B cell (primary cell): Measurements from ENCODE around the gene NFKBIA. TPM values are rescaled to one million over a fixed set of nuclear protein-coding genes. Genes with fewer than 3 reads are reported as not detected.

ENCODE experiments used
- ATAC-seq: fragments of 200-7000 bp; cut with Tn5 transposase; one replicate; pipeline ENCODE4 v1.10.0; 2021; ENCODE audit warnings: low read depth, mild to moderate bottlenecking, moderate number of reproducible peaks, moderate library complexity
- CTCF ChIA-PET: fragments of 350-600 bp; sonication (Branson Sonifier 250); formaldehyde crosslinking; loops from one replicate; lab custom pipeline; 2021; ENCODE audit warnings: antibody characterized with exemption, inconsistent platforms; lab: Charles Lee
- POLR2A ChIA-PET: fragments of 350-600 bp; sonication (Branson Sonifier 250); formaldehyde crosslinking; loops from one replicate; lab custom pipeline; 2021; ENCODE audit warnings: antibody characterized with exemption; lab: Charles Lee
- DNase-seq: peaks from one replicate; pipeline ENCODE4 v3.0.0; 2013
- H2AFZ ChIP-seq: 2 replicates; pipeline ENCODE4 v1.6.1; 2012; ENCODE audit warnings: mild to moderate bottlenecking, low read depth, low read length; ENCODE audit not compliant: insufficient read depth, poor library complexity, severe bottlenecking
- H3K27ac ChIP-seq, 2 donors: 1 replicate in 1 of 2; 2 replicates in 1 of 2; pipeline ENCODE4 v1.5.1; 2012 to 2013; ENCODE audit warnings: low read length in 2 of 2, mild to moderate bottlenecking in 2 of 2, moderate library complexity in 1 of 2
- H3K27me3 ChIP-seq, 4 experiments: fragments of 200-600 bp in 1 of 4; sonication (generic) in 1 of 4; replicated peaks in 1 of 4; 1 replicate in 2 of 4; 2 replicates in 2 of 4; pipeline versions ENCODE4 v1.6.1 to v1.7.0; 2013 to 2016; ENCODE audit warnings: low read length in 3 of 4, mild to moderate bottlenecking in 2 of 4, mixed read lengths in 1 of 4, moderate library complexity in 1 of 4; ENCODE audit not compliant: insufficient read depth in 4 of 4, control insufficient read depth in 3 of 4; ENCODE audit errors: control extremely low read depth in 1 of 4
- H3K36me3 ChIP-seq, 2 experiments: replicated peaks in 1 of 2; 1 replicate in 1 of 2; 2 replicates in 1 of 2; pipeline versions ENCODE4 v1.6.1 to v1.7.1; 2013; ENCODE audit warnings: low read length in 1 of 2; ENCODE audit not compliant: insufficient read depth in 2 of 2, control insufficient read depth in 1 of 2; ENCODE audit errors: control extremely low read depth in 1 of 2, extremely low read depth in 1 of 2
- H3K4me1 ChIP-seq, 2 donors: fragments of 200-600 bp in 1 of 2; sonication (generic) in 1 of 2; 1 replicate in 1 of 2; 2 replicates in 1 of 2; pipeline versions ENCODE4 v1.5.1 to v1.6.1; 2013 to 2017; ENCODE audit warnings: low read length in 2 of 2; ENCODE audit not compliant: control insufficient read depth in 2 of 2, insufficient read depth in 2 of 2
- H3K4me2 ChIP-seq: replicated peaks from 2 replicates; pipeline ENCODE3; 2012; ENCODE audit warnings: mild to moderate bottlenecking, low read depth, low read length; ENCODE audit not compliant: poor library complexity, severe bottlenecking
- H3K4me3 ChIP-seq, 5 experiments: fragments of 200-600 bp in 1 of 5; sonication (generic) in 1 of 5; 1 replicate in 3 of 5; 2 replicates in 2 of 5; pipeline versions ENCODE4 v1.5.1 to v1.7.0; 2011 to 2016; ENCODE audit warnings: low read length in 4 of 5, mild to moderate bottlenecking in 4 of 5, low read depth in 2 of 5, control low read depth in 1 of 5, moderate library complexity in 1 of 5; ENCODE audit not compliant: insufficient read depth in 1 of 5; ENCODE audit errors: control extremely low read depth in 1 of 5, extremely low read depth in 1 of 5
- H3K79me2 ChIP-seq: fragments of 200-600 bp; sonication (generic); one replicate; pipeline ENCODE4 v1.6.0; 2016; ENCODE audit warnings: low read length; ENCODE audit not compliant: control insufficient read depth, insufficient read depth
- H3K9ac ChIP-seq: fragments of 200-600 bp; sonication (generic); 2 replicates; pipeline ENCODE4 v1.6.1; 2017; ENCODE audit warnings: mild to moderate bottlenecking, low read length, moderate library complexity
- H3K9me3 ChIP-seq, 3 donors: one replicate each; pipeline versions ENCODE4 v1.6.1 to v1.7.1; 2013; ENCODE audit warnings: low read length in 2 of 3; ENCODE audit not compliant: control insufficient read depth in 2 of 3, insufficient read depth in 1 of 3; ENCODE audit errors: control extremely low read depth in 1 of 3
- H4K20me1 ChIP-seq: 2 replicates; pipeline ENCODE4 v1.6.0; 2012; ENCODE audit warnings: mild to moderate bottlenecking, low read length; ENCODE audit not compliant: insufficient read depth, control insufficient read depth, poor library complexity, severe bottlenecking
- H3K27ac Mint-ChIP-seq: one replicate; pipeline ENCODE4 v1.8.0; 2021; ENCODE audit warnings: mixed read lengths
- H3K27me3 Mint-ChIP-seq: one replicate; pipeline ENCODE4 v1.8.0; 2021; ENCODE audit warnings: mixed read lengths
- H3K4me1 Mint-ChIP-seq: one replicate; pipeline ENCODE4 v1.8.0; 2021; ENCODE audit warnings: mixed read lengths
- H3K4me3 Mint-ChIP-seq: one replicate; pipeline ENCODE4 v1.8.0; 2021; ENCODE audit warnings: mixed read lengths
- H3K9me3 Mint-ChIP-seq: one replicate; pipeline ENCODE4 v1.8.0; 2022; ENCODE audit warnings: mixed read lengths; ENCODE audit not compliant: insufficient read depth
- CTCF ChIP-seq: fragments of 200-600 bp; IDR thresholded peaks from one replicate; pipeline ENCODE4 v1.8.0; 2022; ENCODE audit warnings: antibody characterized with exemption, mild to moderate bottlenecking
- EZH2 ChIP-seq: IDR thresholded peaks from 2 replicates; pipeline ENCODE4 v1.6.1; 2012; ENCODE audit warnings: borderline replicate concordance, low read depth, mild to moderate bottlenecking, moderate library complexity, low read length; ENCODE audit not compliant: insufficient read depth, poor library complexity, severe bottlenecking
- WGBS: methylation state at CpG from one replicate; pipeline ENCODE4 v1.1.5; 2013; ENCODE audit warnings: missing lambda C conversion rate; ENCODE audit not compliant: insufficient coverage; 5-methylcytosine and 5-hydroxymethylcytosine counted together
- intact Hi-C: fragments of 100-400 bp; cut with micrococcal nuclease; formaldehyde crosslinking; loops from one replicate; pipeline ENCODE4 v1.10.0; 2022
- polyA plus RNA-seq: library from polyadenylated mRNA; depleted of rRNA; stranded (reverse); fragments of >200 nt; gene quantifications from 2 replicates; pipeline ENCODE4 v1.2.3, GENCODE V29; 2012
- total RNA-seq, 2 donors: library from RNA; stranded (reverse); fragments of 120-200 nt in 1 of 2; gene quantifications; 1 replicate in 1 of 2; 2 replicates in 1 of 2; pipeline versions ENCODE4 v1.2.3 to v1.2.4, GENCODE V29; 2013 to 2022

The NFKBIA gene
- total and polyA plus RNA-seq, 2 donors (not counting 1 experiment from before 2014, with no cell fraction given): 308 to 3,195 TPM

- H3K4me3 Mint-ChIP-seq: peak overlapping the region; percentile 5
- no peak overlapping the region for H3K4me2 ChIP-seq
- H3K4me3 ChIP-seq: no peak overlapping the region
- no peak for ATAC-seq
- H3K4me1 ChIP-seq: peaks cover 21 to 25% of the 10 kb centered on the region in 2 donors
- H3K27ac Mint-ChIP-seq: no peak overlapping the region
- ChIA-PET POLR2A (no interaction called here), CTCF (interaction anchor here (1.0 kb wide), 1 partner anchor 25 kb away, joined by 3 read pairs; no protein-coding TSS in a partner anchor)
- H3K79me2 ChIP-seq: no peaks in the 10 kb centered on the region
- no peak overlapping the region for H3K27ac ChIP-seq
- 70% methylated on average over 2 of the region's 13 CpGs for WGBS
- intact Hi-C loops: no loop called here
- no peaks in the 10 kb centered on the region for H3K27me3 ChIP-seq
- no peaks in the 10 kb centered on the region for H3K9me3 Mint-ChIP-seq
- peaks cover 0 to 11% of the 10 kb centered on the region in 2 experiments for H3K36me3 ChIP-seq
- H3K9ac ChIP-seq: no peak overlapping the region
- no peak for DNase-seq
- no peaks in the 10 kb centered on the region for H3K27me3 Mint-ChIP-seq
- TF ChIP-seq EZH2: no peak
- no peak for TF ChIP-seq CTCF
- no peak overlapping the region for H2AFZ ChIP-seq
- no peaks in the 10 kb centered on the region for H3K9me3 ChIP-seq
- peaks cover 26% of the 10 kb centered on the region for H3K4me1 Mint-ChIP-seq
- H4K20me1 ChIP-seq: peaks cover 3% of the 10 kb centered on the region
These were observed 9.3 kb downstream of the NFKBIA start for GRCh38 chr14:35395283-35395682.

GRCh38 chr14:35394326-35395013 lies 10.1 kb downstream of the NFKBIA start:
- no peaks in the 10 kb centered on the region for H4K20me1 ChIP-seq
- no peak overlapping the region for H3K9ac ChIP-seq
- H2AFZ ChIP-seq: no peak overlapping the region
- no peak for TF ChIP-seq EZH2
- TF ChIP-seq CTCF: no peak
- ChIA-PET POLR2A (no interaction called here), CTCF (no interaction called here)
- DNase-seq: no peak
- no peak overlapping the region for H3K27ac Mint-ChIP-seq
- H3K36me3 ChIP-seq: peaks cover 0 to 6% of the 10 kb centered on the region in 2 experiments
- WGBS: 94% methylated on average over 8 of the region's 11 CpGs
- H3K27me3 Mint-ChIP-seq: no peaks in the 10 kb centered on the region
- H3K4me2 ChIP-seq: no peak overlapping the region
- peaks cover 21 to 24% of the 10 kb centered on the region in 2 donors for H3K4me1 ChIP-seq
- intact Hi-C loops: no loop called here
- no peaks in the 10 kb centered on the region for H3K9me3 Mint-ChIP-seq
- no peaks in the 10 kb centered on the region for H3K79me2 ChIP-seq
- no peak overlapping the region for H3K4me3 Mint-ChIP-seq
- no peak overlapping the region for H3K4me3 ChIP-seq
- no peak for ATAC-seq
- H3K27me3 ChIP-seq: no peaks in the 10 kb centered on the region
- H3K27ac ChIP-seq: no peak overlapping the region
- no peaks in the 10 kb centered on the region for H3K9me3 ChIP-seq
- peaks cover 22% of the 10 kb centered on the region for H3K4me1 Mint-ChIP-seq
